GM19043 (cell line): ENCODE measurements around the gene BEST4.
A peak's percentile ranks its signal among the peaks of the same experiment; 100 is the strongest.
"Not testable (repeated sequence)": the region's sequence is repeated elsewhere in the genome, so short reads cannot be mapped to it uniquely, and the experiment has no call there.

Experiments used
- ATAC-seq: cut with Tn5 transposase; IDR thresholded peaks from one replicate; pipeline ENCODE4 v1.9.1; 2021; ENCODE audit warnings: low read depth; ENCODE audit not compliant: unreplicated experiment

BEST4 gene

GRCh38 chr1:44803062-44803311 is 15.0 kb upstream of the BEST4 start:
- no peak for ATAC-seq

- ATAC-seq = no peak
These were observed 14.5 kb upstream of the BEST4 start for GRCh38 chr1:44802306-44803061.

GRCh38 chr1:44801491-44802305 is 13.7 kb upstream of the BEST4 start:
- ATAC-seq = no peak

- peak; percentile 83 for ATAC-seq
These were observed 12.0 kb upstream of the BEST4 start, which contains the start of gene PLK3 for GRCh38 chr1:44799770-44800584. PLK3 (plus strand) TSS chr1:44800377; CDS start chr1:44800464, 87 bp downstream.

GRCh38 chr1:44798481-44799365 is 10.8 kb upstream of the BEST4 start:
- ATAC-seq = no peak

- not testable (repeated sequence) for ATAC-seq
These were observed 9.9 kb upstream of the BEST4 start for GRCh38 chr1:44797886-44798285.

- ATAC-seq = no peak
These were observed 4.9 kb upstream of the BEST4 start for GRCh38 chr1:44792736-44793502.

- ATAC-seq = no peak
These were observed 3.2 kb upstream of the BEST4 start for GRCh38 chr1:44790968-44791801.

GRCh38 chr1:44787506-44787905 is 464 bp downstream of the BEST4 start:
- ATAC-seq = no peak

GRCh38 chr1:44786841-44787426 is 1.0 kb downstream of the BEST4 start:
- ATAC-seq = no peak

- ATAC-seq = peak; percentile 53
These were observed 1.7 kb downstream of the BEST4 start for GRCh38 chr1:44786138-44786840.

- no peak for ATAC-seq
These were observed 2.4 kb downstream of the BEST4 start for GRCh38 chr1:44785501-44786137.

GRCh38 chr1:44785029-44785380 is 3.0 kb downstream of the BEST4 start:
- no peak for ATAC-seq

GRCh38 chr1:44784094-44785028 is 3.6 kb downstream of the BEST4 start:
- no peak for ATAC-seq

GRCh38 chr1:44783697-44784093 is 4.3 kb downstream of the BEST4 start:
- ATAC-seq = no peak

- ATAC-seq = no peak
These were observed 7.3 kb downstream of the BEST4 start for GRCh38 chr1:44780583-44781121.
